Iris pigment epithelial cell (primary cell): ENCODE measurements around the gene TLR7.

Experiments
- DNase-seq: peaks from one replicate; pipeline ENCODE4 v3.0.0-alpha.2; 2011; ENCODE audit warnings: low read depth

TLR7 gene

DNA sequence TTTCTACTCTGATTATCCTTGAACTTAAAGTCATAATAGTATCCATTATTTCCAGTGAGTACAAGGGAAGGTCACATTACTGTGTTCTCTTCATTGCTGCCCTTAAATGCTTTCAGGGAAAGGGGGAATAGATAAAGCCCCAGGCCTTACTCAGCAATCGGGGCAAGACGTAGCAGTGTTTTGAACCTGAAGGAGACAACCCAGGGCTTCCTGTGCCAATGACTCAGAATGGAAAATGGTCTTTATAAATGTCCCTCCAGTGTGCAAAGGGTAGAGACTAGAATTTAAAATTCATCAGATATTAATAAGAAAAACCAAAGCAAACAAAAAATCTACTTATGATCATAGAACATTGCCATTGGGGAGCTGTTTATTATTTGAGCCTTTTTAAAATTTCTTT, 63.3 kb downstream of the TLR7 start:
- DNase-seq, result no peak

DNA sequence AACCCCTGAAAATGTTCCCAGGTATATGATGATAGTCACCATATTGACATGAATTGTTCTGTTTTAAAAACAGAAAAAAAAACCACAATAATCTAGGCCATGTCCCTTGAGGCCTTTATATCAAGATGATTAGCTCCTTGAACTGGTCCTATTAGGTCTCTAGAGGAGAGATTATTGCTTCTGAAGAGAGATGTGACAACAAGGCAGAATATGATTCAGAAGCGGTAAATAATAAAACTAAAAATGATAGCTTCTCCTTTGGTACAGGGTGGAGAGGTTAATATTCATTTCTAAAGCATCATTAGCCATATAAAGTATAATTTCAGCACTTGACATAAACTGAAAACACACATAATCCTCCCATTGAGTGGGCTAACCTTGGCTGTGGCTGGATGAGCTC, 65.4 kb downstream of the TLR7 start:
- no peak for DNase-seq

DNA sequence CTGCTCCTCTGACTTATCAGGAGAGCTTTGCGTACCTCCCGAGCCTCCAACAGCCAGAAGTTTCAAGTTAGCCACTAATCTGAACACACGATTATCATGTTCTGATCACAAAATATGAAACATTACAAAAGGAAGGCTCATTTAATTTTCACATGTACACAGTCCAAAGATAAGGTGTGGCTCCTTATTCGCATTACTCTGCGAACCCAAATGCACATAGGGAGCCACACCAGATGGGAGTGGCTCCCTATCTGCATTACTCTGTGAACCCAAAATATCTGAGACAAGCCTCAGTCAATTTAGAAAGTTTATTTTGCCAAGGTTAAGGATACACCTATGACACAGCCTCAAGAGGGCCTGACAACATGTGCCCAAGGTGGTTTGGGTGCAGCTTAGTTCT, 68.0 kb downstream of the TLR7 start:
- no peak for DNase-seq

DNA sequence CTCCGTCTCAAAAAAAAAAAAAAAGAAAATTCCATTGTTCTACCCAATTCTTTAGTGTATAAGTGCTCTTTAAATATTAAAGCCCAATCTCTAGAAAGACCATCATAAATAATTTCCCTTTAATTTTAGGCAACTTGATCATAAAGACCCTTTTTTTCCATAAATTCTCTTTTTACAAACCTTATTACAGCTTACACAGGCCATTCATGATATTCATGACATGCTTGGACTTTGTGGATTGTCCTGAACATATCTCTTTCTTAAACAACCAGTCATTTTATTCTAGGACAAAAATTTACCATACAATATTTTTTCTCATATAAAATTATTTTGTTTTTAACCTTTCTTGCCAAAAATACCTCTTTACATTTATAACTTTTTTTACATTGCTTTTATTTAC, 70.1 kb downstream of the TLR7 start:
- no peak for DNase-seq
